Neural progenitor cell (in vitro differentiated cells): Measurements from ENCODE around the gene MAP2K1. TPM values are rescaled to one million over a fixed set of nuclear protein-coding genes. Genes with fewer than 3 reads are reported as not detected.
A peak's percentile ranks its signal among the peaks of the same experiment; 100 is the strongest.

ENCODE experiments used
- DNase-seq: peaks from one replicate; pipeline ENCODE4 v3.0.0-alpha.2; 2016; ENCODE audit warnings: low spot score
- H2AFZ ChIP-seq: fragments of 200-600 bp; sonication (generic); replicated peaks from 2 replicates; pipeline ENCODE4 v1.6.1; 2016; ENCODE audit warnings: antibody characterized with exemption
- H3F3A ChIP-seq: fragments of 200-600 bp; sonication (generic); 2 replicates; pipeline ENCODE4 v1.6.1; 2016; ENCODE audit warnings: antibody characterized with exemption, low read depth
- H3K27ac ChIP-seq: fragments of 200-600 bp; sonication (generic); 2 replicates; pipeline ENCODE4 v1.5.1; 2016; ENCODE audit warnings: mild to moderate bottlenecking
- H3K27me3 ChIP-seq: fragments of 200-600 bp; sonication (generic); 2 replicates; pipeline ENCODE4 v1.6.1; 2016; ENCODE audit warnings: mild to moderate bottlenecking, moderate library complexity
- H3K36me3 ChIP-seq: fragments of 200-600 bp; sonication (generic); 2 replicates; pipeline ENCODE4 v1.5.1; 2016
- H3K4me1 ChIP-seq: fragments of 200-600 bp; sonication (generic); 2 replicates; pipeline ENCODE4 v1.6.1; 2016; ENCODE audit warnings: mixed run types
- H3K4me2 ChIP-seq: fragments of 200-600 bp; sonication (generic); 2 replicates; pipeline ENCODE4 v1.6.1; 2016
- H3K4me3 ChIP-seq: fragments of 200-600 bp; sonication (generic); 2 replicates; pipeline ENCODE4 v1.5.1; 2016
- H3K79me2 ChIP-seq: fragments of 200-600 bp; sonication (generic); 2 replicates; pipeline ENCODE4 v1.6.1; 2016; ENCODE audit warnings: low read depth
- H3K9ac ChIP-seq: fragments of 200-600 bp; sonication (generic); 2 replicates; pipeline ENCODE4 v1.6.1; 2016
- H3K9me3 ChIP-seq: fragments of 200-600 bp; sonication (generic); 2 replicates; pipeline ENCODE4 v1.5.1; 2016; ENCODE audit warnings: low read depth
- H4K20me1 ChIP-seq: fragments of 200-600 bp; sonication (generic); 2 replicates; pipeline ENCODE4 v1.6.1; 2016; ENCODE audit warnings: low read depth
- H3K27ac Mint-ChIP-seq: 3 replicates; pipeline ENCODE4 v1.8.0; 2021; ENCODE audit warnings: mixed read lengths
- H3K27me3 Mint-ChIP-seq: 2 replicates; pipeline ENCODE4 v1.8.0; 2022; ENCODE audit warnings: low read depth, mild to moderate bottlenecking, inconsistent platforms, moderate library complexity, mixed read lengths; ENCODE audit not compliant: insufficient read depth
- H3K36me3 Mint-ChIP-seq: 3 replicates; pipeline ENCODE4 v1.8.0; 2021; ENCODE audit warnings: mixed read lengths
- H3K4me1 Mint-ChIP-seq: 3 replicates; pipeline ENCODE4 v1.8.0; 2021; ENCODE audit warnings: mixed read lengths
- H3K4me3 Mint-ChIP-seq: 3 replicates; pipeline ENCODE4 v1.8.0; 2021; ENCODE audit warnings: mild to moderate bottlenecking, moderate library complexity, mixed read lengths
- H3K9me3 Mint-ChIP-seq: 3 replicates; pipeline ENCODE4 v1.8.0; 2020; ENCODE audit warnings: mixed read lengths
- EZH2 ChIP-seq: fragments of 200-600 bp; sonication (generic); IDR thresholded peaks from 2 replicates; pipeline ENCODE4 v1.6.1; 2017; ENCODE audit warnings: antibody characterized with exemption, mild to moderate bottlenecking, moderate library complexity
- EZH2phosphoT487 ChIP-seq: fragments of 200-600 bp; sonication (generic); IDR thresholded peaks from 2 replicates; pipeline ENCODE4 v1.6.1; 2017; ENCODE audit warnings: antibody characterized with exemption
- total RNA-seq: library from RNA; depleted of rRNA; stranded (reverse); fragments of >200 nt; gene quantifications from 2 replicates; pipeline ENCODE4 v1.2.3, GENCODE V29; 2015; ENCODE audit warnings: low replicate concordance
- TF ChIP-seq, protein P1 (sequence below): fragments of 200-600 bp; sonication (generic); IDR thresholded peaks from 2 replicates; pipeline ENCODE4 v1.5.1; 2017; ENCODE audit warnings: antibody characterized with exemption, mild to moderate bottlenecking

The MAP2K1 gene
- total RNA-seq, 1 donor from 2014 or later, result 55.2 TPM

DNA sequence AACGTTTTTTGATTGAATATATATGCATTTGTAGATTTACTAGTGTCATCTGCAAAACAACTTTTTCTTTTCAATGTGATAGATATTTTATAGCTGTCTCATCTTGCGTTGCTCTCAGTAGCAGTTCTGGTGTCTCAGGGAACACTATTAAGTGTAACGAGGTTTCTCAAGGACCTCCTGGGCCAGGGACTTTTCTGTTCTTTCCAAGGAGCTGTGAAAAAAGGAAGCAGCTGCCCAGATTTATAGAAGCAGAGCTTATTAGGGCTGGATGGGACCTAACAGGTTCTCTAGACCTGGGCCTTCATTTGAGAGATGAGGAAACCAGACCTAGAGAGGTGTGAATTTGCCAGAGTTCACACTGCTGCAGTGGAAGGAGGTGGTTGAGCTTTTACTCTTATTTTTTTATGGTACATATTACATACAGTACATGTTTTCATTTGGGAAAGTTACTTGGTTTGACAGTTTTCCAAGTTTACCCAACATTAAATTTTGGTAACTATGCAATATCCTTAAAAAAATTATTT lies 16.1 kb downstream of the MAP2K1 start:
- H3K9me3 ChIP-seq, result no peaks in the 10 kb centered on the region
- H3K4me2 ChIP-seq, result peak overlapping the region; percentile 65
- H3K27ac ChIP-seq, result no peak overlapping the region
- peaks cover 22% of the 10 kb centered on the region for H3K4me1 Mint-ChIP-seq
- TF ChIP-seq EZH2phosphoT487 (no peak), EZH2 (no peak)
- TF ChIP-seq, protein P1, sequence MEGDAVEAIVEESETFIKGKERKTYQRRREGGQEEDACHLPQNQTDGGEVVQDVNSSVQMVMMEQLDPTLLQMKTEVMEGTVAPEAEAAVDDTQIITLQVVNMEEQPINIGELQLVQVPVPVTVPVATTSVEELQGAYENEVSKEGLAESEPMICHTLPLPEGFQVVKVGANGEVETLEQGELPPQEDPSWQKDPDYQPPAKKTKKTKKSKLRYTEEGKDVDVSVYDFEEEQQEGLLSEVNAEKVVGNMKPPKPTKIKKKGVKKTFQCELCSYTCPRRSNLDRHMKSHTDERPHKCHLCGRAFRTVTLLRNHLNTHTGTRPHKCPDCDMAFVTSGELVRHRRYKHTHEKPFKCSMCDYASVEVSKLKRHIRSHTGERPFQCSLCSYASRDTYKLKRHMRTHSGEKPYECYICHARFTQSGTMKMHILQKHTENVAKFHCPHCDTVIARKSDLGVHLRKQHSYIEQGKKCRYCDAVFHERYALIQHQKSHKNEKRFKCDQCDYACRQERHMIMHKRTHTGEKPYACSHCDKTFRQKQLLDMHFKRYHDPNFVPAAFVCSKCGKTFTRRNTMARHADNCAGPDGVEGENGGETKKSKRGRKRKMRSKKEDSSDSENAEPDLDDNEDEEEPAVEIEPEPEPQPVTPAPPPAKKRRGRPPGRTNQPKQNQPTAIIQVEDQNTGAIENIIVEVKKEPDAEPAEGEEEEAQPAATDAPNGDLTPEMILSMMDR, result no peak
- no peak overlapping the region for H3K27ac Mint-ChIP-seq
- H2AFZ ChIP-seq, result no peak overlapping the region
- H3K9ac ChIP-seq, result no peak overlapping the region
- H3K36me3 ChIP-seq, result no peaks in the 10 kb centered on the region
- no peak overlapping the region for H3K4me3 ChIP-seq
- peaks cover 7% of the 10 kb centered on the region for H3F3A ChIP-seq
- H3K9me3 Mint-ChIP-seq, result no peaks in the 10 kb centered on the region
- peaks cover 10% of the 10 kb centered on the region for H3K36me3 Mint-ChIP-seq
- no peak overlapping the region for H3K4me3 Mint-ChIP-seq
- peaks cover 99% of the 10 kb centered on the region for H3K79me2 ChIP-seq
- no peak for DNase-seq
- peaks cover 40% of the 10 kb centered on the region for H3K4me1 ChIP-seq
- no peaks in the 10 kb centered on the region for H3K27me3 Mint-ChIP-seq
- peaks cover 77% of the 10 kb centered on the region for H4K20me1 ChIP-seq
- H3K27me3 ChIP-seq, result no peaks in the 10 kb centered on the region

DNA sequence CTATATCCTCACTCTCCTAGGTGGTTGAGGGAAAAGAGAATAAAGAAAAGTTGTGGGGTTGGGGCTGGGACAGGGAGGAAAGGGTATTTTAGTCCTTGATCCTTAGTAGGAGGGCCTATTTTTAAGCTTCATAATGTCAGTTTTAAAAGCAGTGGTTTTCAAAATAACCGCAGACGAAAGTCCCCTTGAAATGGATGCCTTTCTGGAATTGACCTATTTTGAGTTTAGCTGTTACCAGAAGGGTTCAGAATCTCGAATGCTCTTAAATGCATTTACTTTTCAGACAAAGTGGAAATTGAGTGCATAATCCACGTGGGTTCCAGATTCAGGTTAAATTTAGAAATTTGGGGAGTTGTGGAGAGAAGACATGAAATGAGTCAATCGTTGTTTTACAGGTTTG lies 16.6 kb downstream of the MAP2K1 start:
- H3K4me3 Mint-ChIP-seq, result no peak overlapping the region
- H3K36me3 Mint-ChIP-seq, result peaks cover 7% of the 10 kb centered on the region
- DNase-seq, result no peak
- no peak overlapping the region for H3K4me3 ChIP-seq
- no peaks in the 10 kb centered on the region for H3K27me3 Mint-ChIP-seq
- TF ChIP-seq EZH2phosphoT487, result no peak
- TF ChIP-seq EZH2, result no peak
- TF ChIP-seq, protein P1, result no peak
- no peaks in the 10 kb centered on the region for H3K27me3 ChIP-seq
- H4K20me1 ChIP-seq, result peaks cover 82% of the 10 kb centered on the region
- H3K4me2 ChIP-seq, result peak overlapping the region; percentile 65
- peaks cover 40% of the 10 kb centered on the region for H3K4me1 ChIP-seq
- H3K27ac Mint-ChIP-seq, result no peak overlapping the region
- no peak overlapping the region for H3K9ac ChIP-seq
- H3K9me3 ChIP-seq, result no peaks in the 10 kb centered on the region
- peaks cover 22% of the 10 kb centered on the region for H3K4me1 Mint-ChIP-seq
- no peaks in the 10 kb centered on the region for H3K36me3 ChIP-seq
- no peak overlapping the region for H3K27ac ChIP-seq
- no peak overlapping the region for H2AFZ ChIP-seq
- no peaks in the 10 kb centered on the region for H3K9me3 Mint-ChIP-seq
- H3K79me2 ChIP-seq, result peaks cover 99% of the 10 kb centered on the region
- H3F3A ChIP-seq, result peaks cover 7% of the 10 kb centered on the region

DNA sequence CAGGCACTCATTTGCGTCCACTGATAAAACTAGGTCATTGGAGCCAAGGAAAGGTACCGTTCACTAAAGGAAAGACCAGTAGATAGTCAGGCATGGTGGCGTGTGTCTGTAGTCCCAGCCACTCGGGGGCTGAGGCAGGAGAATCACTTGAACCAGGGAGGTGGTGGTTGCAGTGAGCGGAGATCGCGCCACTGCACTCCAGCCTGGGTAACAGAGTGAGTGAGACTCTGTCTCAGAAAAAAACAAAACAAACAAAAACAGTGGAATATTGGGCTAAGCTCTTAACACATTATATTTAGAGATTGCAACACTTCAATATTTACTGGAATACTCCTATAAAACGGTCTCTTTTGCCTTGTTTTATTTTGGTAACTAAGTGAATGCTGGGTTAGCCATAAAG lies 17.4 kb downstream of the MAP2K1 start:
- TF ChIP-seq EZH2phosphoT487 (no peak), EZH2 (no peak)
- TF ChIP-seq, protein P1, result no peak
- peak overlapping the region; percentile 65 for H3K4me2 ChIP-seq
- no peak overlapping the region for H3K4me3 ChIP-seq
- Mint-ChIP-seq H3K4me3 (no peak overlapping the region), H3K27ac (no peak overlapping the region), H3K27me3 (no peaks in the 10 kb centered on the region), H3K36me3 (peaks cover 7% of the 10 kb centered on the region), H3K9me3 (no peaks in the 10 kb centered on the region), H3K4me1 (peaks cover 28% of the 10 kb centered on the region)
- peaks cover 87% of the 10 kb centered on the region for H4K20me1 ChIP-seq
- peak overlapping the region; percentile 2 for H3K9ac ChIP-seq
- peak overlapping the region; percentile 33 for H3K27ac ChIP-seq
- peaks cover 99% of the 10 kb centered on the region for H3K79me2 ChIP-seq
- DNase-seq, result no peak
- no peaks in the 10 kb centered on the region for H3K9me3 ChIP-seq
- H3K4me1 ChIP-seq, result peaks cover 40% of the 10 kb centered on the region
- H3K27me3 ChIP-seq, result no peaks in the 10 kb centered on the region
- H3K36me3 ChIP-seq, result no peaks in the 10 kb centered on the region
- no peak overlapping the region for H2AFZ ChIP-seq
- H3F3A ChIP-seq, result peaks cover 7% of the 10 kb centered on the region
